ENCODE measurements around the gene EIF4A3. TPM values are rescaled to one million over a fixed set of nuclear protein-coding genes. Genes with fewer than 3 reads are reported as not detected.

Gene EIF4A3
- polyA plus RNA-seq, 1 donor (not counting 4 experiments of a cell fraction or from before 2014, with no cell fraction given) = 143 TPM

DNA sequence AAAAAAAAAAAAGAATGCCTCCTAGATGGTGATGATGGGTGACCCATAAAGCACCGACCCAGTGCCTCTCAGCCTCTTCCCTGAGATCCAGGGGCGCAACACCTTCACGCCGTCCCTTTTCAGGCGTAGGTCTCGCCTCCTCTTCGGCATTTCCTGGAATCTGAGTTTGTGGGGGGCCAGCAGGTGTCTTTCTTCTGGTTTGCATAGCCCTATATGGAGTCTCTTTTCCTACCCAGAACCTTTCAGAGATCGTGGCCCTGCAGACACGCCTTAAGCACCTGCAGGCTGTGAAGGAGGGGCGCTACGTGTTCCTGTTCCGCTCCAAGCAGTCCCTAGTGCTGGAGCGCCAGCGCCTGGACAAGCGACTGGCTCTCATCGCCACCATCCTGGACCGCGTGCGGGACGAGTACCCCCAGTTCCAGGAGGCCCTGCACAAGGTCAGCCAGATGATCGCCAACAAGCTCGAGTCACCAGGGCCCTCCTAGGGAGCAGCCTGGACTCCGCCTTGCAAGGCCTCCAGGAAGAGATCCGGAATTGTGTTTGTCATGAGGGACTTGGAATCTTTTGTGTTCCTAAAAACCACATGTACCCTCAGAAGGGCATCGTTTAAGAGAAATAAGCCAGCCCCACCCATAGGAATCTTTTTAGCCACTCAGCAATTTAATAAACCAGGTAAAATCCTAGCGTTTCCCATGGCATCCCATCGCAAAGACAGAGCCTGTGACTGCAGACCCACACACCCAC, 47.5 kb downstream of the EIF4A3 start:
- Histone ChIP-seq H3K4me2 (ENCODE audit: control insufficient read depth, extremely low read depth, insufficient read depth, low read depth, low read length) (no peak overlapping the region), H2AFZ (ENCODE audit: control insufficient read depth, low read length) (no peak overlapping the region), H3K27me3 (ENCODE audit: control insufficient read depth, extremely low read depth, insufficient read depth, low read length) (no peaks in the 10 kb centered on the region), H3K4me3 (ENCODE audit: control insufficient read depth in 2 of 3, extremely low read depth in 1 of 3, insufficient read depth in 2 of 3, low read depth in 1 of 3, low read length in 3 of 3) (no peak overlapping the region), H3K9me3 (ENCODE audit: control insufficient read depth, low read depth, low read length) (no peaks in the 10 kb centered on the region), H3K27ac (ENCODE audit: control insufficient read depth, insufficient read depth, low read length) (no peak overlapping the region), H4K20me1 (ENCODE audit: control insufficient read depth, extremely low read depth, insufficient read depth, low read length) (no peaks in the 10 kb centered on the region), H3K9ac (ENCODE audit: control insufficient read depth, extremely low read depth, insufficient read depth, low read length) (no peak overlapping the region), H3K9me1 (ENCODE audit: control insufficient read depth, extremely low read depth, insufficient read depth, low read length) (no peaks in the 10 kb centered on the region), H3K4me1 (ENCODE audit: control insufficient read depth, extremely low read depth, insufficient read depth, low read length) (peaks cover 18% of the 10 kb centered on the region), H3K79me2 (ENCODE audit: control insufficient read depth, insufficient read depth, low read length) (no peaks in the 10 kb centered on the region), H3K36me3 (ENCODE audit: control insufficient read depth in 2 of 2, extremely low read depth in 1 of 2, insufficient read depth in 2 of 2, low read length in 2 of 2) (no peaks in the 10 kb centered on the region)
- TF ChIP-seq EZH2 (IDR thresholded peaks at IDR 0.05; ENCODE audit: low read length) = no peak
- TF ChIP-seq, protein P1, sequence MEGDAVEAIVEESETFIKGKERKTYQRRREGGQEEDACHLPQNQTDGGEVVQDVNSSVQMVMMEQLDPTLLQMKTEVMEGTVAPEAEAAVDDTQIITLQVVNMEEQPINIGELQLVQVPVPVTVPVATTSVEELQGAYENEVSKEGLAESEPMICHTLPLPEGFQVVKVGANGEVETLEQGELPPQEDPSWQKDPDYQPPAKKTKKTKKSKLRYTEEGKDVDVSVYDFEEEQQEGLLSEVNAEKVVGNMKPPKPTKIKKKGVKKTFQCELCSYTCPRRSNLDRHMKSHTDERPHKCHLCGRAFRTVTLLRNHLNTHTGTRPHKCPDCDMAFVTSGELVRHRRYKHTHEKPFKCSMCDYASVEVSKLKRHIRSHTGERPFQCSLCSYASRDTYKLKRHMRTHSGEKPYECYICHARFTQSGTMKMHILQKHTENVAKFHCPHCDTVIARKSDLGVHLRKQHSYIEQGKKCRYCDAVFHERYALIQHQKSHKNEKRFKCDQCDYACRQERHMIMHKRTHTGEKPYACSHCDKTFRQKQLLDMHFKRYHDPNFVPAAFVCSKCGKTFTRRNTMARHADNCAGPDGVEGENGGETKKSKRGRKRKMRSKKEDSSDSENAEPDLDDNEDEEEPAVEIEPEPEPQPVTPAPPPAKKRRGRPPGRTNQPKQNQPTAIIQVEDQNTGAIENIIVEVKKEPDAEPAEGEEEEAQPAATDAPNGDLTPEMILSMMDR (optimal IDR thresholded peaks at IDR 0.05 in 1 of 3, IDR thresholded peaks at IDR 0.05 in 1 of 3, conservative IDR thresholded peaks at IDR 0.05 in 1 of 3; ENCODE audit: extremely low read depth in 1 of 3, insufficient read depth in 2 of 3, low read length in 3 of 3) = no peak
- DNase-seq (ENCODE audit: low read depth, low spot score) (no peak), FAIRE-seq (no peak)
- dilution Hi-C loops (cut with MboI; ENCODE audit: extremely low pct_ligation_motif_present, low sequenced_read_pairs) = no loop called here

DNA sequence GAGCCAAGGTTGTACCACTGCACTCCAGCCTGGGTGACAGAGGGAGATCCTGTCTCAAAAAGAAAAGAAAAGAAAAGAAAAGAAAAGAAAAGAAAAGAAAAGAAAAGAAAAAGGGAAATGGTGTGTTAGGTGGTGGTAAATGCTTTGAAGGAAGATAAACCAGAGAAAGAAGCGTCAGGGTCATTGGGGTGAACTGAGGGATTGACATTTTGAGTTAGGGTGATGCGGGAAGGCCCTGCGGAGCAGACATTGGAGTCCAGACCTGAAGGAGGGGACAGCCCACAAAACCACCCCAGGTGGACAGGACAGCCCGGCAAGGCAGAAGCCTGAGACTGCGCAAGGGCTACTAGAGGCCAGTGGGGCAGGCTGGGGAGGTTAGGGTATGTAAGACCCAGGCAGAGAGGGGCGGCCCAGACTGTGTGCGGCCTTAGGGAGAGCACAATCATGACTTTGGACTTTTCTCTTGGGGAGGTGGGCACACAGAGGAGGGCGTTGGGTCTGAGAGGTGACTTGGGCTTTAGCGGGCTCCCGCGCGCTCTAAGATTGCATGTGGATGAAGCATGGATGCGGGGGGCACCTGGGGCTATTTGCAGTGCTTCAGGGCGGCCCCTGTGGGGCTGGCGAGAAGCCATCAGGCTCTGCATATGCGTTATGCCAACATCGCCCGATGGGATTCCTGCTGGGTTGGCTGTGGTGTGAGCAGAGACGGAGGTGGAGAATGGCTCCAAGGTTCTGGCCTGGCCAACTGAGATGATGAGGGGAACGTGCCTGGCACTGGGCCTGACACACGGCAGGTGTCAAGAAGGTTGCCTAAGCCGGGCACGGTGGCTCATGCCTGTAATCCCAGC, 48.9 kb downstream of the EIF4A3 start:
- H3K79me2 ChIP-seq (ENCODE audit: control insufficient read depth, insufficient read depth, low read length) = no peaks in the 10 kb centered on the region
- TF ChIP-seq, protein P1 (optimal IDR thresholded peaks at IDR 0.05 in 1 of 3, IDR thresholded peaks at IDR 0.05 in 1 of 3, conservative IDR thresholded peaks at IDR 0.05 in 1 of 3; ENCODE audit: extremely low read depth in 1 of 3, insufficient read depth in 2 of 3, low read length in 3 of 3) = no peak
- no peak for TF ChIP-seq EZH2 (IDR thresholded peaks at IDR 0.05; ENCODE audit: low read length)
- H3K9ac ChIP-seq (ENCODE audit: control insufficient read depth, extremely low read depth, insufficient read depth, low read length) = no peak overlapping the region
- no peak overlapping the region for H2AFZ ChIP-seq (ENCODE audit: control insufficient read depth, low read length)
- H3K27ac ChIP-seq (ENCODE audit: control insufficient read depth, insufficient read depth, low read length) = no peak overlapping the region
- H4K20me1 ChIP-seq (ENCODE audit: control insufficient read depth, extremely low read depth, insufficient read depth, low read length) = no peaks in the 10 kb centered on the region
- FAIRE-seq (no peak), DNase-seq (ENCODE audit: low read depth, low spot score) (no peak)
- peaks cover 14% of the 10 kb centered on the region for H3K4me1 ChIP-seq (ENCODE audit: control insufficient read depth, extremely low read depth, insufficient read depth, low read length)
- no peaks in the 10 kb centered on the region for H3K9me3 ChIP-seq (ENCODE audit: control insufficient read depth, low read depth, low read length)
- no peaks in the 10 kb centered on the region for H3K27me3 ChIP-seq (ENCODE audit: control insufficient read depth, extremely low read depth, insufficient read depth, low read length)
- no peaks in the 10 kb centered on the region for H3K9me1 ChIP-seq (ENCODE audit: control insufficient read depth, extremely low read depth, insufficient read depth, low read length)
- dilution Hi-C loops (cut with MboI; ENCODE audit: extremely low pct_ligation_motif_present, low sequenced_read_pairs) = no loop called here
- H3K36me3 ChIP-seq (ENCODE audit: control insufficient read depth in 2 of 2, extremely low read depth in 1 of 2, insufficient read depth in 2 of 2, low read length in 2 of 2) = no peaks in the 10 kb centered on the region
- no peak overlapping the region for H3K4me2 ChIP-seq (ENCODE audit: control insufficient read depth, extremely low read depth, insufficient read depth, low read depth, low read length)
- no peak overlapping the region for H3K4me3 ChIP-seq (ENCODE audit: control insufficient read depth in 2 of 3, extremely low read depth in 1 of 3, insufficient read depth in 2 of 3, low read depth in 1 of 3, low read length in 3 of 3)

Measured in keratinocyte (primary cell).